ENCODE data around the gene GLMN.

DNA sequence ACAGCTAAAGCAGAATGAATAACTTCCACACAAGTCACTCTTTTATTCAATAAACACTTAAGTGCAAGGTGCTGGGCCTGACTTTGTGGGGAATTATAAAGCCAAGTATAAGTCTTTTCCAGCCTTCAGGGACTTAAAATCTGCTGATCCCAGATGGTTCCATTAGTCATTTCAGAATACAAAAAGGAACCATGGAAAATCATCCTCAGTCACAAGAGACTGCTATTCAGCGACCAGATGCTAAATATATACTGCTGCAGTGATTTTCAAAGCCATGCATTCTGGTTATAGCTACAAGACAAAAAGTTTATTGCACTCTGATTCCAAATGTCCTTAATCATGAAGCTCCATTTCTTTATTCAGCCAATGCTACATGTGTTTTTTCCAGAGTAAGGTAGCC, 25.7 kb downstream of the GLMN start:
- no peak for TF ChIP-seq NR3C1 (IDR thresholded peaks at IDR 0.05)
- TF ChIP-seq, protein P1, sequence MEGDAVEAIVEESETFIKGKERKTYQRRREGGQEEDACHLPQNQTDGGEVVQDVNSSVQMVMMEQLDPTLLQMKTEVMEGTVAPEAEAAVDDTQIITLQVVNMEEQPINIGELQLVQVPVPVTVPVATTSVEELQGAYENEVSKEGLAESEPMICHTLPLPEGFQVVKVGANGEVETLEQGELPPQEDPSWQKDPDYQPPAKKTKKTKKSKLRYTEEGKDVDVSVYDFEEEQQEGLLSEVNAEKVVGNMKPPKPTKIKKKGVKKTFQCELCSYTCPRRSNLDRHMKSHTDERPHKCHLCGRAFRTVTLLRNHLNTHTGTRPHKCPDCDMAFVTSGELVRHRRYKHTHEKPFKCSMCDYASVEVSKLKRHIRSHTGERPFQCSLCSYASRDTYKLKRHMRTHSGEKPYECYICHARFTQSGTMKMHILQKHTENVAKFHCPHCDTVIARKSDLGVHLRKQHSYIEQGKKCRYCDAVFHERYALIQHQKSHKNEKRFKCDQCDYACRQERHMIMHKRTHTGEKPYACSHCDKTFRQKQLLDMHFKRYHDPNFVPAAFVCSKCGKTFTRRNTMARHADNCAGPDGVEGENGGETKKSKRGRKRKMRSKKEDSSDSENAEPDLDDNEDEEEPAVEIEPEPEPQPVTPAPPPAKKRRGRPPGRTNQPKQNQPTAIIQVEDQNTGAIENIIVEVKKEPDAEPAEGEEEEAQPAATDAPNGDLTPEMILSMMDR (IDR thresholded peaks at IDR 0.05) = no peak
- no peak for TF ChIP-seq RAD21 (conservative IDR thresholded peaks at IDR 0.05 in 1 of 2, IDR thresholded peaks at IDR 0.05 in 1 of 2)
- no peak for TF ChIP-seq POLR2A (IDR thresholded peaks at IDR 0.05; ENCODE audit: low read length)
- no peak for TF ChIP-seq CHD2 (IDR thresholded peaks at IDR 0.05; ENCODE audit: low read length, partially characterized antibody)

Measured in A549 (cell line).